IMR-90 (cell line): ENCODE measurements around the gene CCDC51.

Experiments
- BHLHE40 ChIP-seq: fragments of 150-350 bp; IDR thresholded peaks from 2 replicates; pipeline ENCODE4 v1.6.1; 2016; ENCODE audit warnings: mild to moderate bottlenecking, low read depth, low read length
- CEBPB ChIP-seq: IDR thresholded peaks from 2 replicates; pipeline ENCODE4 v1.6.1; 2012; ENCODE audit warnings: low read depth, low read length, improper control_type of control experiment
- MAFK ChIP-seq: IDR thresholded peaks from 2 replicates; pipeline ENCODE4 v1.6.1; 2012; ENCODE audit warnings: low read depth, low read length, improper control_type of control experiment
- MAZ ChIP-seq: IDR thresholded peaks from 2 replicates; pipeline ENCODE4 v1.6.1; 2012; ENCODE audit warnings: low read depth, mild to moderate bottlenecking, low read length, improper control_type of control experiment, moderate library complexity, borderline replicate concordance
- MXI1 ChIP-seq: IDR thresholded peaks from 2 replicates; pipeline ENCODE4 v1.6.1; 2012; ENCODE audit warnings: low read depth, mild to moderate bottlenecking, low read length, moderate library complexity, borderline replicate concordance
- POLR2A ChIP-seq: IDR thresholded peaks from 2 replicates; pipeline ENCODE4 v1.6.1; 2012; ENCODE audit warnings: mild to moderate bottlenecking, low read depth, low read length
- RAD21 ChIP-seq: IDR thresholded peaks from 2 replicates; pipeline ENCODE4 v1.6.1; 2012; ENCODE audit warnings: low read length, improper control_type of control experiment
- RCOR1 ChIP-seq: IDR thresholded peaks from 2 replicates; pipeline ENCODE4 v1.6.1; 2012; ENCODE audit warnings: mild to moderate bottlenecking, low read length, improper control_type of control experiment; ENCODE audit not compliant: insufficient replicate concordance
- RFX5 ChIP-seq: IDR thresholded peaks from 2 replicates; pipeline ENCODE4 v1.8.0; 2012; ENCODE audit warnings: low read depth, mild to moderate bottlenecking, low read length, moderate library complexity
- SMC3 ChIP-seq: fragments of 150-350 bp; IDR thresholded peaks from 2 replicates; pipeline ENCODE4 v1.6.1; 2016; ENCODE audit warnings: low read depth, mild to moderate bottlenecking, antibody characterized with exemption, low read length, moderate library complexity
- TF ChIP-seq, protein P1 (sequence below): conservative IDR thresholded peaks from 2 replicates; pipeline ENCODE4 v1.5.1; 2012; ENCODE audit warnings: mild to moderate bottlenecking, low read depth, low read length, improper control_type of control experiment
- TF ChIP-seq, protein P2 (sequence below): fragments of 150-350 bp; IDR thresholded peaks from 2 replicates; pipeline ENCODE4 v1.6.1; 2016; ENCODE audit warnings: low read depth, mild to moderate bottlenecking, low read length, moderate library complexity, borderline replicate concordance

DNA sequence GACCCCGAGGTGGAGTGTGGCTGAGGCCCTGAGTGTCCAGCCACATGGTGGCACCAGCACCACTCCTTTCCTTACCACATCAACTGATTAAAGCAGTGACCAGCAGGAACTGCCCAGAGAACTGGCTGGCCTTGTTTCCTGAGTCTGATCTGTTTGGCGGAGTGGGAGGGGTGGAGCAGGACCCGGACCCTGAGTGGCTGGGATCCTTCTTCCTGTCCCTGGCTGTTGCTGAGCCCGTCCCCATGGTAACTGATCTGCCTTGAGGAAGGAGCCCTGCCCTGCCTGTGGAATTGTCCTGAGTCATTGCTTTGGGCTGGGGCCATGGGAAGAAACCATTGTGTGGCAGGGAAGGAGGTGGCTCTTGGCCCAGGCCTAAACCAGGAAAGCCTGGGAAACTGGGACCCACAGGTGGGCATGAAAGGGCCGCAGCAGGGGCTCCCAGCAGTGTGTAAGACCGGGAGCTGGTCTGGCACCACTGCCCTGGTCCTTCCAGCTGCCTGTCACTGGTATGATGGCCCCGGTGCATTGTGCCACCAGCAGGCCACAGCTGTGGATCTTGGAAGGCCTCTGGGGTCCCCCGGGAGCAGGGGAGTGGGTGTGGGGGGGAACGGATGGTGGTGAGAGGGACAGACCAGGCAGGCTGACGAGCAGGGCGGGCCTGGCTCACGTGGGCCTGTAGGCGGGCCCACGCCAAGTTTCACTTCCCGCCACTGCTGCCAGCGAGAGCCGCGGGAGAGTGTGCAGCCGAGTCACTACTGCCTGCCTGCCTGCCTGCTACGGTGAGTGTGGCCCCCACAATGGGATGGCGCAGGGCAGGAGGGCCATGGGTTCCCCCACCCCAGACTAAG, 25.8 kb upstream of the CCDC51 start:
- TF ChIP-seq, protein P1, sequence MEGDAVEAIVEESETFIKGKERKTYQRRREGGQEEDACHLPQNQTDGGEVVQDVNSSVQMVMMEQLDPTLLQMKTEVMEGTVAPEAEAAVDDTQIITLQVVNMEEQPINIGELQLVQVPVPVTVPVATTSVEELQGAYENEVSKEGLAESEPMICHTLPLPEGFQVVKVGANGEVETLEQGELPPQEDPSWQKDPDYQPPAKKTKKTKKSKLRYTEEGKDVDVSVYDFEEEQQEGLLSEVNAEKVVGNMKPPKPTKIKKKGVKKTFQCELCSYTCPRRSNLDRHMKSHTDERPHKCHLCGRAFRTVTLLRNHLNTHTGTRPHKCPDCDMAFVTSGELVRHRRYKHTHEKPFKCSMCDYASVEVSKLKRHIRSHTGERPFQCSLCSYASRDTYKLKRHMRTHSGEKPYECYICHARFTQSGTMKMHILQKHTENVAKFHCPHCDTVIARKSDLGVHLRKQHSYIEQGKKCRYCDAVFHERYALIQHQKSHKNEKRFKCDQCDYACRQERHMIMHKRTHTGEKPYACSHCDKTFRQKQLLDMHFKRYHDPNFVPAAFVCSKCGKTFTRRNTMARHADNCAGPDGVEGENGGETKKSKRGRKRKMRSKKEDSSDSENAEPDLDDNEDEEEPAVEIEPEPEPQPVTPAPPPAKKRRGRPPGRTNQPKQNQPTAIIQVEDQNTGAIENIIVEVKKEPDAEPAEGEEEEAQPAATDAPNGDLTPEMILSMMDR, result peak; percentile 85
- TF ChIP-seq MXI1 (peak; percentile 85), POLR2A (peak; percentile 65), RAD21 (peak; percentile 86), MAFK (peak; percentile 62; the same call in 1 of the 2 replicates), BHLHE40 (peak; percentile 68), CEBPB (no peak), RFX5 (no peak), MAZ (peak; percentile 82), SMC3 (peak; percentile 86), RCOR1 (peak; percentile 5)
- TF ChIP-seq, protein P2, sequence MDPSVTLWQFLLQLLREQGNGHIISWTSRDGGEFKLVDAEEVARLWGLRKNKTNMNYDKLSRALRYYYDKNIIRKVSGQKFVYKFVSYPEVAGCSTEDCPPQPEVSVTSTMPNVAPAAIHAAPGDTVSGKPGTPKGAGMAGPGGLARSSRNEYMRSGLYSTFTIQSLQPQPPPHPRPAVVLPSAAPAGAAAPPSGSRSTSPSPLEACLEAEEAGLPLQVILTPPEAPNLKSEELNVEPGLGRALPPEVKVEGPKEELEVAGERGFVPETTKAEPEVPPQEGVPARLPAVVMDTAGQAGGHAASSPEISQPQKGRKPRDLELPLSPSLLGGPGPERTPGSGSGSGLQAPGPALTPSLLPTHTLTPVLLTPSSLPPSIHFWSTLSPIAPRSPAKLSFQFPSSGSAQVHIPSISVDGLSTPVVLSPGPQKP, result no peak
